Measurements from ENCODE around the gene KCNN3.
A peak's percentile ranks its signal among the peaks of the same experiment; 100 is the strongest.

KCNN3 gene

GRCh38 chr1:154741741-154742495 is 128.2 kb downstream of the KCNN3 start:
- ChIA-PET CTCF (interaction anchor here (0.6 to 1.1 kb wide), 4 partner anchors 12 to 220 kb away, joined by 3 read pairs; partner anchors contain the start of gene PYGO2), POLR2A (no interaction called here)
- TF ChIP-seq EGR2 (tag by site-specific recombination; IDR thresholded peaks at IDR 0.05; ENCODE audit: low read depth) (0 out of 2 replicates have a peak, but pooled peaks have one; percentile 16), ZNF362 (tag by site-specific recombination; IDR thresholded peaks at IDR 0.05) (no peak), ZNF391 (tag by site-specific recombination; IDR thresholded peaks at IDR 0.05; ENCODE audit: borderline replicate concordance, low read depth) (no peak), ZNF660 (tag by site-specific recombination; IDR thresholded peaks at IDR 0.05) (no peak)
- H3K9me3 ChIP-seq (ENCODE audit: control insufficient read depth, insufficient read depth, low read depth, low read length): no peaks in the 10 kb centered on the region
- H3K36me3 ChIP-seq (ENCODE audit: control insufficient read depth in 2 of 2, insufficient read depth in 1 of 2, low read length in 2 of 2): no peaks in the 10 kb centered on the region
- no peaks in the 10 kb centered on the region for H3K4me1 ChIP-seq (ENCODE audit: control insufficient read depth, insufficient read depth, low read length)
- H3K27ac ChIP-seq (ENCODE audit: extremely low read depth, low read depth, low read length): no peak overlapping the region
- no peak overlapping the region for H3K4me3 ChIP-seq (ENCODE audit: low read depth, low read length)

GRCh38 chr1:154741327-154741726 is 128.8 kb downstream of the KCNN3 start:
- Histone ChIP-seq H3K36me3 (ENCODE audit: control insufficient read depth in 2 of 2, insufficient read depth in 1 of 2, low read length in 2 of 2) (no peaks in the 10 kb centered on the region), H3K27ac (ENCODE audit: extremely low read depth, low read depth, low read length) (no peak overlapping the region), H3K9me3 (ENCODE audit: control insufficient read depth, insufficient read depth, low read depth, low read length) (no peaks in the 10 kb centered on the region), H3K4me1 (ENCODE audit: control insufficient read depth, insufficient read depth, low read length) (no peaks in the 10 kb centered on the region), H3K4me3 (ENCODE audit: low read depth, low read length) (no peak overlapping the region)
- TF ChIP-seq ZNF362 (tag by site-specific recombination; IDR thresholded peaks at IDR 0.05): no peak
- no peak for TF ChIP-seq ZNF677 (tag by site-specific recombination; IDR thresholded peaks at IDR 0.05)
- no peak for TF ChIP-seq SCRT2 (tag by site-specific recombination; IDR thresholded peaks at IDR 0.05)
- no peak for TF ChIP-seq ZNF701 (tag by site-specific recombination; IDR thresholded peaks at IDR 0.05)
- no peak for TF ChIP-seq ZNF404 (tag by site-specific recombination; IDR thresholded peaks at IDR 0.05)
- TF ChIP-seq ZNF585B (tag by site-specific recombination; IDR thresholded peaks at IDR 0.05): no peak
- no peak for TF ChIP-seq HIC1 (tag by site-specific recombination; IDR thresholded peaks at IDR 0.05)
- TF ChIP-seq ZNF174 (tag by site-specific recombination; IDR thresholded peaks at IDR 0.05): no peak
- TF ChIP-seq PBX3 (CRISPR knock-in tag; IDR thresholded peaks at IDR 0.05): no peak
- TF ChIP-seq INSM2 (tag by site-specific recombination; IDR thresholded peaks at IDR 0.05): no peak
- no peak for TF ChIP-seq ZFHX2 (tag by site-specific recombination; conservative IDR thresholded peaks at IDR 0.05)
- TF ChIP-seq ZNF692 (tag by site-specific recombination; IDR thresholded peaks at IDR 0.05): no peak
- TF ChIP-seq ZBTB49 (tag by site-specific recombination; IDR thresholded peaks at IDR 0.05; ENCODE audit: low read depth): no peak
- no peak for TF ChIP-seq ZNF623 (tag by site-specific recombination; IDR thresholded peaks at IDR 0.05)
- POLR2A ChIA-PET: no interaction called here
- CTCF ChIA-PET: interaction anchor here (0.6 to 1.1 kb wide), 3 partner anchors 12 to 220 kb away, joined by 3 read pairs; partner anchors contain the start of gene PYGO2
